ENCODE results near the gene CCT3.

DNA sequence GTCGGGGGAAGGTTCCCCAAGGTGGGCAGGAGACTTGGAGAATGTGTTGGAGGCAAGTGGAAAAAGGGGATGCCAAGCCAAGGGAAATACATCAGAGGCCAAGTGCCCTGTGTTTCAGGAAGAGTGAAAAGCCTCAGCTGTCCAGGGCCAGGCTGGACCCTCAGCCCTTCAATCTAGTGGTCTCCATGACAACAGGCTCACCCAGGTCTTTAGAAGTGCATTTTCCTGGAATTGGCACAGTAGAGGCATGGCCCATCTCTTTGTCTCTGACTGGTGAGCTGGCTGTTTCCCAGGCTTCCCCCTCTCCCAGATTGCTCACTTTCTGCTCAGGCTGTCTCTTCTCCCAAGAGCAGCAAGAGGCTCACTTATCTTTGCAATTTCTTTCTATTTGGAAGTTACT lies 20.5 kb upstream of the CCT3 start:
- TF ChIP-seq, protein P1, sequence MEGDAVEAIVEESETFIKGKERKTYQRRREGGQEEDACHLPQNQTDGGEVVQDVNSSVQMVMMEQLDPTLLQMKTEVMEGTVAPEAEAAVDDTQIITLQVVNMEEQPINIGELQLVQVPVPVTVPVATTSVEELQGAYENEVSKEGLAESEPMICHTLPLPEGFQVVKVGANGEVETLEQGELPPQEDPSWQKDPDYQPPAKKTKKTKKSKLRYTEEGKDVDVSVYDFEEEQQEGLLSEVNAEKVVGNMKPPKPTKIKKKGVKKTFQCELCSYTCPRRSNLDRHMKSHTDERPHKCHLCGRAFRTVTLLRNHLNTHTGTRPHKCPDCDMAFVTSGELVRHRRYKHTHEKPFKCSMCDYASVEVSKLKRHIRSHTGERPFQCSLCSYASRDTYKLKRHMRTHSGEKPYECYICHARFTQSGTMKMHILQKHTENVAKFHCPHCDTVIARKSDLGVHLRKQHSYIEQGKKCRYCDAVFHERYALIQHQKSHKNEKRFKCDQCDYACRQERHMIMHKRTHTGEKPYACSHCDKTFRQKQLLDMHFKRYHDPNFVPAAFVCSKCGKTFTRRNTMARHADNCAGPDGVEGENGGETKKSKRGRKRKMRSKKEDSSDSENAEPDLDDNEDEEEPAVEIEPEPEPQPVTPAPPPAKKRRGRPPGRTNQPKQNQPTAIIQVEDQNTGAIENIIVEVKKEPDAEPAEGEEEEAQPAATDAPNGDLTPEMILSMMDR (IDR thresholded peaks at IDR 0.05; ENCODE audit: insufficient read depth, low read depth, low read length), result no peak
- TF ChIP-seq EZH2 (IDR thresholded peaks at IDR 0.05; ENCODE audit: insufficient read depth, low read length), result no peak

Measured in astrocyte (in vitro differentiated cells and primary cell).